ENCODE measurements around the gene EXOC4. TPM values are rescaled to one million over a fixed set of nuclear protein-coding genes. Genes with fewer than 3 reads are reported as not detected.

Gene EXOC4
- total and polyA plus RNA-seq, 2 of the 8 experiments (the other 6 are each of a cell fraction or from before 2014, with no cell fraction given), result 27.0 to 67.3 TPM

GRCh38 chr7:133248901-133249300 lies 4.0 kb upstream of the EXOC4 start:
- Histone ChIP-seq H2AK5ac (ENCODE audit: low read depth, low read length) (no peak overlapping the region), H3K4me3 (ENCODE audit: extremely low read depth in 1 of 4, insufficient read depth in 2 of 4, low read depth in 3 of 4, low read length in 4 of 4) (no peak overlapping the region), H4K8ac (ENCODE audit: extremely low read depth, insufficient read depth, low read length) (no peak overlapping the region), H3K79me2 (ENCODE audit: control insufficient read depth in 1 of 2, insufficient read depth in 2 of 2, low read length in 2 of 2) (peaks cover 2 to 7% of the 10 kb centered on the region in 2 experiments; a peak in 3 of 4 replicates), H2BK20ac (ENCODE audit: low read length) (no peak overlapping the region), H3K18ac (ENCODE audit: extremely low read depth, low read length) (no peak overlapping the region), H2BK120ac (replicated peaks; ENCODE audit: low read depth, low read length) (no peak overlapping the region), H2AFZ (ENCODE audit: low read length) (no peak overlapping the region), H4K91ac (replicated peaks; ENCODE audit: insufficient read length, low read length) (no peak overlapping the region), H3K27me3 (replicated peaks in 1 of 4; ENCODE audit: control insufficient read depth in 3 of 4, extremely low read depth in 1 of 4, insufficient read depth in 3 of 4, low read length in 3 of 4) (no peaks in the 10 kb centered on the region), H3K23ac (ENCODE audit: insufficient read length) (no peak overlapping the region), H2BK12ac (ENCODE audit: low read depth, low read length) (no peak overlapping the region), H3K27ac (ENCODE audit: low read depth, low read length) (no peak overlapping the region), H3K14ac (ENCODE audit: insufficient read length) (no peak overlapping the region), H3K36me3 (ENCODE audit: control insufficient read depth in 2 of 4, insufficient read depth in 4 of 4, low read length in 3 of 4) (no peaks in the 10 kb centered on the region), H3K4ac (replicated peaks; ENCODE audit: insufficient read length, low read depth, low read length) (no peak overlapping the region), H4K20me1 (replicated peaks in 1 of 2; ENCODE audit: control insufficient read depth in 1 of 2, insufficient read depth in 2 of 2, low read length in 2 of 2) (no peaks in the 10 kb centered on the region), H3K23me2 (ENCODE audit: low read depth, low read length) (peaks cover 2% of the 10 kb centered on the region; the same call in 1 of the 2 replicates), H3K4me1 (replicated peaks in 1 of 4; ENCODE audit: control insufficient read depth in 3 of 4, insufficient read depth in 4 of 4, low read length in 3 of 4) (no peaks in the 10 kb centered on the region), H3K9me3 (ENCODE audit: insufficient read depth in 2 of 2, low read depth in 1 of 2, low read length in 1 of 2) (no peaks in the 10 kb centered on the region), H3K79me1 (ENCODE audit: low read depth, low read length) (no peaks in the 10 kb centered on the region), H3K56ac (replicated peaks; ENCODE audit: insufficient read length, low read depth, low read length) (no peak overlapping the region), H4K5ac (ENCODE audit: insufficient read length, low read depth, low read length) (no peak overlapping the region), H3K9ac (replicated peaks in 1 of 4; ENCODE audit: extremely low read depth in 1 of 4, low read depth in 3 of 4, low read length in 3 of 4) (no peak overlapping the region), H3K4me2 (ENCODE audit: insufficient read depth in 1 of 2, low read depth in 2 of 2, low read length in 2 of 2) (no peak overlapping the region), H2BK5ac (ENCODE audit: low read depth, low read length) (no peak overlapping the region), H2BK15ac (ENCODE audit: low read length) (no peak overlapping the region)
- CTCF ChIA-PET (ENCODE audit: partially characterized antibody), result no interaction called here
- DNase-seq (ENCODE audit: low read depth in 1 of 2, low spot score in 2 of 2) (no peak), FAIRE-seq (no peak)
- 96% methylated on average over 2 of the region's 2 CpGs; no CpG with 5 or more reads in 1 of the 2 experiments for WGBS, 2 experiments (ENCODE audit: extremely low coverage in 1 of 2, insufficient coverage in 1 of 2, insufficient read length in 1 of 2, insufficient replicate concordance in 2 of 2, low coverage in 1 of 2, low lambda C conversion rate in 2 of 2, missing lambda C conversion rate in 1 of 2)
- no peak for TF ChIP-seq SIX5 (IDR thresholded peaks at IDR 0.05; ENCODE audit: low read depth, low read length)
- no peak for TF ChIP-seq PHF8 (conservative IDR thresholded peaks at IDR 0.05; ENCODE audit: low read depth, low read length)
- TF ChIP-seq CHD1 (IDR thresholded peaks at IDR 0.05; ENCODE audit: low read depth, low read length), result no peak
- no peak for TF ChIP-seq TAF7 (optimal IDR thresholded peaks at IDR 0.05; ENCODE audit: borderline replicate concordance, low read depth, low read length)
- TF ChIP-seq POLR2AphosphoS5 (IDR thresholded peaks at IDR 0.05; ENCODE audit: low read depth, low read length), result no peak
- TF ChIP-seq ATF3 (IDR thresholded peaks at IDR 0.05; ENCODE audit: insufficient read depth, low read depth, low read length), result no peak
- TF ChIP-seq, protein P1, sequence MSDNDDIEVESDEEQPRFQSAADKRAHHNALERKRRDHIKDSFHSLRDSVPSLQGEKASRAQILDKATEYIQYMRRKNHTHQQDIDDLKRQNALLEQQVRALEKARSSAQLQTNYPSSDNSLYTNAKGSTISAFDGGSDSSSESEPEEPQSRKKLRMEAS (IDR thresholded peaks at IDR 0.05), result no peak
- no peak for TF ChIP-seq SIRT6 (IDR thresholded peaks at IDR 0.05; ENCODE audit: low read length)
- TF ChIP-seq JUND (IDR thresholded peaks at IDR 0.05; ENCODE audit: low read length), result no peak
- TF ChIP-seq SP1 (IDR thresholded peaks at IDR 0.05; ENCODE audit: low read depth, low read length), result no peak
- POLR2A ChIA-PET (ENCODE audit: partially characterized antibody), result no interaction called here
